Cerebellar cortex (tissue), 1 donor: ENCODE data around the gene FRAT2.
A peak's percentile ranks its signal among the peaks of the same experiment; 100 is the strongest.

Experiments used
- DNase-seq: peaks from one replicate; pipeline ENCODE4 v3.0.0-alpha.2; 2015; ENCODE audit warnings: low spot score

Gene FRAT2, protein sequence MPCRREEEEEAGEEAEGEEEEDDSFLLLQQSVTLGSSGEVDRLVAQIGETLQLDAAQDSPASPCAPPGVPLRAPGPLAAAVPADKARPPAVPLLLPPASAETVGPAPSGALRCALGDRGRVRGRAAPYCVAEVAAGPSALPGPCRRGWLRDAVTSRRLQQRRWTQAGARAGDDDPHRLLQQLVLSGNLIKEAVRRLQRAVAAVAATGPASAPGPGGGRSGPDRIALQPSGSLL

DNA sequence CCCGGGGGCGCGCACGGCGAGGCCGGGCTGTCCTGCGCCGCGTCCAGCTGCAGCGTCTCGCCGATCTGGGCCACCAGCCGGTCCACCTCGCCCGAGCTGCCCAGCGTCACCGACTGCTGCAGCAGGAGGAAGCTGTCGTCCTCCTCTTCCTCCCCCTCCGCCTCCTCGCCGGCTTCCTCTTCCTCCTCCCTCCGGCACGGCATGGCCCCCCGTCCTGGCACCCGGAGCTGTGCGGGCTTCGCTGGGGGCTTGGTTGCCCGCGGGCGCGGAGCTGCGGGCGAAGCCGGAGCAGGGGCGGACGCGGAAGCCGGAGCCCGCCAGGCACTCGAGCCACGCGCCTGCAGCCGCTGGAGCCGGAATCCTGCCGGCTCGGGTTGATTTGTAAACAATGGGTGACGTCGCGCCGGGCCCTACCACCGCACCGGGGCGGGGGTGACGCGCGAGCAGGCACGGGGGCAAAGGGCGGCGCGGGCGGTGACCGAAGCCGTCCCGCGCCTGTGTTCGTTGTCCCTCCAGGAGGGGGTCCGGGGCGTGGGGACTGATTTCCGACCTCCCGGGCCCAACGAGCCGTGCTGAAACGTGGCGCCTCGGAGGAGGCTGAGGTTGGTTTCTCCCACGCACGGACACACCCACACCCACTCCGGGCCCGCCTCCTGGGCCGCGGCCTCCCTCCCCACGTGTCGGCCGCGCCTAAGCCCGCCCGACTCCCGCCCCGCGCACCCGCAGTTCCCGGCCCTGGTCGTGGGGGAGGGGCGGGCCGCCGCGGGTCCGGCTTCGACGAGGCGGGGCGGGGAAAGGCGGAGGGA is at the start of gene FRAT2:
TSS of gene FRAT2 (minus strand) at position 360 of the 806 bp plus-strand sequence. CDS start at position 203, 157 bp downstream.
- DNase-seq: peak; percentile 88

DNA sequence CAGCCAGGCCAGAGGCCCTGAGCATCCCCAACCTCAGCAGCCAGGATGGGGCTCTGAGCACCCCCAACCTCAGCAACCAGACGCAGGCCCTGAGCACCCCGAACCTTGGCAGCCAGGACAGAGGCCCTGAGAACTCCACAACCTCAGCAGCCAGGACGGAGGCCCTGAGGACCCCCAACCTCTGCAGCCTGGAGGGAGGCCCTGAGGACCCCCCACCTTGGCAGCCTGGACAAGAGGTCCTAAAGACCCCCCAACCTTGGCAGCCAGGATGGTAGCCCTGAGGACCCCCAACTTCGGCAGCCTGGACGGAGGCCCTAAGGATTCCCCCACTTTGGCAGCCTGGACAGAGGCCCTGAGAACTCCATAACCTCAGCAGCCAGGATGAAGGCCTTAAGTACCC is 49.6 kb upstream of the FRAT2 start:
- no peak for DNase-seq

DNA sequence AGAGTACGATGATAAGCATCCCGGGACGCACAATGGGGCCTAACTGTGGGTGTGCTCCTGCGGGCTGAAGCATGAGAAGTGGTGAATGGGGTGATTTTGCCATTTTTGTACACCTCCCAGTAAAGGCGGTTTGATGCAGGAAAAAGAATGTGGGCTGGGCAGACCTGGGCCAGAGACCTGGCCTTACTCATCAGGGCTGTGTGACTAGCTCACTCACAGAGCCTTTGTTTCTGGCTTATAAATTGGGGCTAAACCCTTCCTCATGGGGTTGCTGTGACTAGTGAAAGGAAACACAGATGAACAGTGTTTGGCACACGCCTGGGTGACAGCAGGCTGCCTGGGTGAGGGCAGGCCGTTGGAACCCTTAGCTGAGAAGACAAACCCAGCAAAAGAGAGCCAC is 48.6 kb upstream of the FRAT2 start:
- no peak for DNase-seq

DNA sequence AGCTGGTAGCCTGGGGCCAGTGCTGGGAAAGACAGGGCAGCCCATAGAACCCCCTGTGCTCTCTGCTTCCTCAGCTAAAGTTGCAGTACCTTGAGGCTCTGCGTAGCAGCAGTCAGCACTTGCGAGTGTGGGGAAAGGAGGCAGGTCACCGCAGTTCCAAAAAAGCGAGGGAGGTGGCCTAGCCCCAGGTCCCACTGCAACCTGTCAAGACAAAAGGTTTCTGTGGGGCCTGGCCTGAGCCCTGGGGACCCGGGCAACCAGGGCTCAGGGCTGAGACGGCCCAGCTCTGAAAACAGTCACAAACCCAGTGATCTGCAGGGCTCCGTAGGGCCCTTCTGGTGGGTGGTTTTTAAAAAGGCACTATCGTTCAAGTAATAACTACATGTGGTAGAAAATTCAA is 47.1 kb upstream of the FRAT2 start:
- DNase-seq: no peak

DNA sequence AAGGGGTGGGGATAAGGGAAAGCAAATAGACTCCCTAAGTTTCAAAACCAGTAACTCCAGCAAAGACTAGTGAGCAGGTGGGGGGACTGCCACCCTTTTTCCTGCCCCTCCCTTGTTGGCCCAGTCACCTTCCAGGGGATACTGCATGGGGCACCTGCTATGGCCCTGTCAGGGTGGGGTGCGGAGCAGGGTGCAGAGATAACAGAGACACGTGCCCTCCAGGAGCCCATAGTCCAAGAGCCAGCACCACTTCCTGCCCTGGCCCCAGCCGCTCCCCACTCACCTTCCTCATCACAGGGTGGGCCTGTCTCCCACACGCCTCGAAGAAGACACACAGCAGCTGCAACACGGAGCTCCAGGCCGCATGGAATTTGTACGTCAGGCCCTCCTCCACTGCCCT is 46.0 kb upstream of the FRAT2 start:
- DNase-seq: no peak

DNA sequence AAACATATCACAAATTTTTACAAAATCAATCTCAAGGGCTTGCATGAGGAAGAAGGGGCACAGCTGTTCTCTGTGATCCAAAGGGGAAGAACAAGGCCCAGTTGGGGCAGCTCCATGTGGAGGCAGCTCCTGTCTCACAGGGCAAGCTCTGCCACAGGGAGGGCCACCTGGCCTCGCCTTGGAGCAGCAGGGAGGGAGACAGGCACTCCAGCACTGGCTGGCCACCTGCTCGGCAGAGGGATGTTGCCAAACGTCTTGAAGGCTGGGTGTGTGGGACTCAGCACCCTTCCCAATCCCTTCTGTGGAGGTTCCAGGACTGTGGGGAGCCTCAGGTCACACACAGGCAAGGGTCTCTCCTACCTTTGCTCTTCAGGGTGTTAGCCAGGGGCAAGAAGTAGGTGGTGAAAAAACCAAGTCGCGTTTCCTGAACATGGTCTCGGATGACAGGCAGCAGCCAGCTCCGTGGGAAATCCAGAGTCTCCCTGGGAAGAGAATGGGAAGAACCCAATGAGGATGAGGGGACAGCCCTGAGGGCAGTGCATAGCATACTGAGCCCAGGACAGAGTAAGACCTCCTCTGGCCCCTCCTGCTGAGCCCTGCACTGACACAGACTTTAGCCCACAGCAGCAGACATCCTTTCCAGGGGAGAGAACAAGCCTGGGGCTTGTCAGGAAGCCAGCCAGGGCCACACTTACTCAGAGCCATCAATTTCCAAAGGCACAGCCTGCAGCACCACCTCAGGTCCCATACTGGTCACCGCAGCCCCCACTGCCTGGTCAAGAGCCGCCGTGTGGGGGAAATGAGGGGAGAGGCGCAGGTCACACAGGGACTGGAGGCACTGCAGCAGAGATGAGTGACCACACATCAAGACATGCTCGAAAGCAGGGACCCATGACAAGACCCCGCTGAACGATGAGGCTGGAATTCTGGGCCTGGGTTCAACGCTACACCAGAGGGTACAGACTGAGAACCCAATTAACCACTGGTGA is 44.7 kb upstream of the FRAT2 start:
- DNase-seq: peak; percentile 19

DNA sequence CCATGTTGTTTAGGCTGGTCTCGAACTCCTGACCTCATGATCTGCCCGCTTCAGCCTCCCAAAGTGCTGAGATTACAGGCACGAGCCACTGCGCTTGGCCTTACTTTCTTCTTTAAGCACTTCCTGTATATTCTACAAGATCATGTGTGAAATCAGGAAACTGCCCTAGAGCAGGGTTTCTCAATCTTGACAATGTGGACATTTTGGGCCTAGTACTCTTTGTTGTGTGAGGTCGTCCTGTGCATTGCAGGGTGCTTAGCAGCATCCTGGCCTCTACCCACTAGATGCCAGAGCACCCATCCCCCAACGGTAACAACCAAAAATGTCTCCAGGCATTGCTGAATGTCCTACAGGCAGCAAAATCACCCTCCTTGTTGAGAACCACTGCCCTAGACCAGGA is 41.9 kb upstream of the FRAT2 start:
- no peak for DNase-seq

DNA sequence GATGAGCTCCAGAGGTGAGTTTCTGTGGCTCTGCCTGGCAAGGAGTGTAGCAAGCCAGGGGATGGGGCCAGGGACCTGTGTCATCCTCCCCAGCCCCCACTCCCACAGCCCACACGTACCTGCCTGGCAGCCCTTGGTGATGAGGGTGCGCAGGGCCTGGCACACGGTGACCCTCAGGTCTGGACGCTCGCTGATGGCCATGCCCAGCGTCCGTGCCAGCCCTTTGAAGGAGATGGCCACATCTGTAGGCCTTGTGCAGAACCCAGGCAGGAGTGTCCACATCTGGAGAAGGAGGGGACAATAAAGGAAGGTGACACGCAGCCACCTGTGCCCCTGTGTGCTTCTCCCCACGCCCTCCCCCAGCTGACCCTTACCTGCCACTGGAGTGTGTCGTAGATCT is 38.9 kb upstream of the FRAT2 start:
- no peak for DNase-seq

DNA sequence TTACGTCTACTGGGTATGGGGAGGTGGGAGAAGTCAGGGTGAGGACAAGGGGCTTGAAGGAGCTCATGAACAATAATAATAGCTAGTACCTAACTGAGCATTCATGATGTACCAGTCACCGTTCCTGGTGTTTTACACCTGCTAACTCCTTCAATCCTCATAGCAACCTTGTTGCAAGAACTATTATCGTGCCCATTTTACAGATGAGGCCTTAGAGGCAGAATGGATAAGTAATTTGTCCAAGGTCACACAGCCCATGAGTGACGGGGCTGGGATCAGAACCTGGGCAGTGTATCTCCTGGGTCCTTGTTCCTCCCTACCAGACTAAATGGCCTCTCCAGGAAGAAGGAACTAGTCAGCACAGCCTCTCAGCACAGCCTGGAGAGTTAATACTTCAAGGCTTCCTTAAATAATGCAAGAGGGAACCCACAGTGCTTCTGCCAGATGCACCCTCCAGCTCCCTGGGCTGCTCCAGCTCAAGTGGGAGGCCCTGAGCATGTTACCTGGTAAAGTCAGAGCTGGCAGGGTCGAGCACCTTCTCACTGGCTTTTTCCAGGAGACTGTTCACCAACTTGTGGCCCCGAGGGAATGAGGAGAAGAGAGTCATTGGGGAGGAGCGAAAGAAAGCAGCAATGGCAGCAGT is 37.8 kb upstream of the FRAT2 start:
- DNase-seq: no peak

DNA sequence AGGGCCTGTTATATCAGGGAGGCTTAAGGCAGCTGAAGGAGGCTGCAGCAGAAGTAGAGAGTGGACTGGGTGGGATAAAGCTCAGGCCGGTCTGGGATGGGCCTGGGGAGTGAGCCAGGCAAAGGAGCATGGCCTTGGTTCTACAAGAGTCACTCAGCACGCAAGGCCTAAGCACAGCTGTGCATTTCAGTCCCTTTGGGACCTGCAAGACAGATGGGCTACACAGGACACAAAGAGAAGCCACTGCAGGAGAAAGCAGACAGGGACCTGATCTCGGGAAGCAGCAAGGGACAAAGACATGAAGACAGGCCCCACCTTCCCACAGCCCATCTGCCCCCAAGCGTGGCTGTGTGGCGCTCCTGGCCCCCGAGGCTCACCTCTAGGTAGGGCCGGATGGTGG is 37.2 kb upstream of the FRAT2 start:
- DNase-seq: no peak

DNA sequence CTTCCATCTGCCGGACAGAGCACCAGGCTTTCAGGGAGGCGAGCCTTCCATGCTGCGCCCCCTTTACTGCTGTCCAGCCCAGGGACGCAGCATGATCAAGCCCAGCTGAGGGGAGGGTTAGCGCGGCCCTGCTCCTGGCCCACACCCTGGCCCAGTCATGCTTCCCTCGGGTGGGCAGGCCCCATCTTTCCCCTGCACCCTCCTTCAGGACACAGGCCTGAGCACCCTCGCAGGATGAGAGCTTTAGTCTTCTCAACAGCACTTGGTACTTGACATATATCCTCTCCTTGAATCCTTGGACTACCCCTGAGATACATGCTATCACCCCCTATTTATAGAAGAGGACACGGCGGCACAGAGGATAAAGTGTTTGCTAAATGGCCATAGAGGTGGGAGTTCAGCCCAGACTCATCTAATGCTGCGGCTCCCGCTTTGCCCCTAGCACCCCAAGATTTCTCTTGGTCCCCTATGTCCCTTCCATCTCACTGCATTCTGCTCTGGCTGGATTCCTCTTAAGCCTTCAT is 32.7 kb upstream of the FRAT2 start:
- DNase-seq: no peak

DNA sequence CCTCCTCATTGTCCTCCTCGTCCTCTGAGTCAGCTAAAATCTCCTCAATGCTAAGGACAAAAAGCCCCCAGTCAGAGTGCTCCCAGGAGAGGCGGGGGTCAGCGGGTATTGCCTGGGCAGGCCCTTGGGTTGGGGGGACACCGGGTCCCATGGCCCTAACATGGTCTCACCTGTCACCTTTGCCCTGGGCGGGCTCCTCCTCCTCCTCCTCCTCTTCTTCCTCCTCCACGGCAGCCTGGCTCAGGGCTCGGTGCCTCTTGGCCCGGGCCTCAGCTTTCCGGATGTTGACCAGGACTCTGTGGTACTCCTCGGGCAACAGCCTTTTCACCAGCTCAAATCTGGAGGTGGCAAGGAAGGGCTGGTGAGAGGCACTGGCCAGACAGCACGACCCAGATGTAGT is 32.0 kb upstream of the FRAT2 start:
- DNase-seq: no peak

DNA sequence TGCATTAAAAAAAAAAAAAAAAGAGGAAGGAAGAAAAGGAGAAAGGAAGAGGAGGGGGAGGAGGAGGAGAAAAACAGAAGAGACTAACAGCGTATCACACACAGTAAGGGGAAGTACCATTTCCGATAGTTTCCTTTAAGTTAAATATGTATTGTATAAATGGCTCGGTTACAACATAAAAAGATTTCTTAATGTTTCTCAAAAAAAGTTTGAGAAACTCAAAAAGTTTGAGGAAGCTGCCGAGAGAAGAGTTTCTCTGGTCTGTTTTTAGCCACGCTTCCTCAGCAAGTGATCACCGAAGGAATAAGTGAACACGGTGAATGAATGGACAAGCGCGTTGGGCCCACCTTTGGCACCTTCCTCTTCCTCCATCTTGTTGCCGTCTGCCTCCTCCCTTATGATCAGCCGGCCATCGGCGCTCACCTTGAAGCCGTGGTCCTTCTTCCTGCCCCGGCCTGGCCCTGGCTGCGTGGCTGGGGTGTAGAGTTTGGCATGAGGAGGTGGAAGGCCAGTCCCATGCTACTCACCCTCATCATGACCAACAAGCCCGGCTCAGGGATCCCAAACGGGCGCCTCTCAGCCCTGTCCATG is 31.3 kb upstream of the FRAT2 start:
- no peak for DNase-seq

DNA sequence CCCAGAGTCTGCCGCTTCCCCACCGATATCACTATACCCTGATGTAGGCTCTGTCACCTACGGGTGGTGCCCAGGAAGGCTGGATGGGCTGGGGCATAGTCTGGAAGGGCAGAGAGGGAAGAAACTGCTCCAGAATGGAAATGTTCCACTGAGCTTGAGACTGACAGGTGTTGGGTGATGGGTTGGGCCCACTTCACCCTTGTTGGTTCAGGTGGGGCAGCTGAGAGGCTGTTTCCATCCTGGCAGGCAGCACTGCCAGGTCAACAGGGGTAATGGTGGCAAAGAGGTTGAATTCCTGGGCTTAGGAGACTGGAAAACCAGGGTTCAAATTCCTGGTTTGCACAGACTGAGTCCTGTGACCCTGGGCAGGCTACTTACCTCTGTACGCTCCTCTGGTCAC is 28.5 kb upstream of the FRAT2 start:
- DNase-seq: no peak

DNA sequence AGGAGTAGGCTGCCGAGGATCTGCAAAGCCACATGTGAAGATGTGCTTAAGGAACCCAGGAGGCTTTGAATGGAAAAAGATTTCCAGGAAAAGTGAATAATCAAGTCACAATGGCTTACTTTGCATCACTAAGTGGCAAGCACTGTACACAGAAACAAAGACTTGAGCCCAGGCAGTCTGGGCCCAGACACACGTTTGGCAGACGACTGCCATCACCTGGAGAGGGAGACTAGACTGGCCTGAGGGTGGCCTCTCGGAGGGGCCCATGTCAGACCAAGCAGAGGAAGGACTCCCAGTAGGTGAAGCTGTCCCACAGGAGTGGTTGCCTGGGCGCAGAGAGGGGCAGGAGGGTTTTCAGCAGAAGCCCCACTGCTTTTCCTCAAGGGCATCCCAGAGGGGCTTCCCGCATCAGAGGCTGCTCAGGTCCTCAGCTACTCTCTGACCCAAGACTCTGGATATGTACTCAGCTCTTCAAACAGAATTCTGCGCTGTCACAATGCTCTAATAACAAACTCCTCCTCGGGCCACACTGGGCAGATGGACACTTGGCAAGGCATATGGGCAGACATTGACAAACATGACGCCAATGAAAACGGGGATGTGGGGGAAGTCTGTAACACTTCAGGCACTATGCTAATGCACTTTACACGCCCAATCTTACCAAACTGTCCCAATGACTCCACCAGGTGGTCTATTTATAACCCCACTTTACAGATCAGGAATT is 27.9 kb upstream of the FRAT2 start:
- DNase-seq: no peak

DNA sequence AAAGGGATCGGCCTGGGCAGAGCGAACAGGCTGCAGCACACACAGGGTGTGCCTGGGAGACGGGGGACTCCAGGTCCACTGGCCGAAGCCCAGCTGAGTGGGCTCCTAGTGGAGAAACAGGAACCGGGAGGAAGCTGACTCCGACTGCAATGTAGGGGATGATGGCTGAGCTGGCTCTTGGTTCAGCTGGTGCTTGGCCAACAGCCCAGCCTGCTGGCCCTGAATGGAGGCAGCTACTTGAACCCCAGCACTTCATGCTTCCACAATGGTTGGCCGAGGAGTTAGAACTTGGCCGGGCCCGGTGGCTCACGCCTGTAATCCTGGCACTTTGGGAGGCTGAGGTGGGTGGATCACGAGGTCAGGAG is 27.0 kb upstream of the FRAT2 start:
- DNase-seq: no peak

DNA sequence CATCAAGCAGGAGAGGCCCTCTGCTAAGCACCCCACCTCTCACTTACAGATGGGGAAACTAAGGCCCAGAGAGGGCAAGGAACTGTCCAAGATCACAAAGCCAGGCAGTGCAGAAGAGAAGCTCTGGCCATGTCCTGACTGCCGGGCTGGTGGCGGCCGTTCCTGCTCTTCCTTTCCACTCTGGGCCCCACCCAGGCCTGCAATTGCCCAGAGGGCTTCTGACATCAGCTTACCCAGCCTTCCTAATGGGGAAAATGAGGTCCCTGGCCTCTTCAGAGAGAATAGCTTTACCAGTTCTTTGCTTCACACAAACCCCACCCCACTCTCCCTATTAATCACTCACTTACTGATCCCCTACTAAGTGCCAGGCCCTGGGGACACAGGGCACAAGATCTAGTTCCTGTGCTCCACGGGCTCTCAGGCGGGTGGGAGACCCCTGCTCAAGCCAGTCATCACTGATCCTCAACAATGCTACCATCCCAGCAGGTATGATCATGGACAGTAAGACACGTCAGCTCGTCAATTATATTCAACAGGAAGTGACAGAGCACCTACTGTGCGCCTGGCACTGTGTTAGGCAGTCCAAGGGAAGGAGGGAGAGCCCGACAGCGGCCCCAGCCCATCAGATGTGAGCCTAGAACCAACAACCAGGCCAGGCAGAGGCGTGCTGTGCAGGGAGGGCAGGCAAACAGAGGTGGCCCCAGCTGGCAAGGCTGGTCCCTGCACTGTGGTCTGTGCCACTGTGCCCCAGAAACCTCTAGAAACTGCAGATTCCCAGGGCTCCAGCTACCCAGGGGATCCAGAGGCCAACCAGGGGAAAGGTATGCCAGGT is 26.4 kb upstream of the FRAT2 start:
- DNase-seq: no peak

DNA sequence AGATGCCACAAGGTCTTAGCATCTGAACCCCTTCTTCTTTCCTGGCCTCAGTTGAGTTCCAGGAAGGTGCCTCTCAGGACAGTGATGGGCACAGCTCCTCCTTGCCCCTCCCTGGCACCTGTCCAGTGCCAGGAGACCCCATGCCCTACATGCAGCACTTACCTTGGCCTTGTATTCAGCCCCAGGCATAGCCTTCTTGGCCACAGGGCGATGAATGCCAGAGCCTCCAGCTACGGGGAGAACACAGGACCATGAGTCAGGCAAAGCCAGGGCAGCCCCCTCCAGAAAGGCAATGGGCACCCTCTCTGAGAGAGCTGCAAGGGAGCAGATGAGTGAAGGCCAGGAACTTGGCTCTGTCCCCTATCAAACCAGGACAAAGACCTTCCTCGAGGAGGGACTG is 24.3 kb upstream of the FRAT2 start:
- DNase-seq: no peak

DNA sequence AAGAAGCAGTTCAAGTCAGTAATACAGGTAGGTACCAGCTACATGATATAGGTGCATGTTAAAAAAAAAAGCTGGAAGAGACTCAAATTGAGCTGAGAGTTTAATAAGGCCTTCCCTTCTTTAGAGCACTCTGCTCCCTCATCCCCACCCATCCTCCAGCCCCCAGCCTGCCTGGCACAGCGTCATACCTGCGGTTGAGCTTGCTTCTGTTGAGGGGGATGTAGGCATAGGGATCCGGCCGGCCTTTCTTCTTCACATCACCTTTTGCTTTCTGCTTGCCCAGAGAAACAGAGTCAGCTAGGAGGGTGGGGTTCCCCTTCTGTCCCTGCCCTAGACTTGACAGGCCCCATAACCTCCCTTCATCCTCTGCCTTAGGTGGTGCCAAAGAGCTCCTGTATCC is 23.8 kb upstream of the FRAT2 start:
- no peak for DNase-seq

DNA sequence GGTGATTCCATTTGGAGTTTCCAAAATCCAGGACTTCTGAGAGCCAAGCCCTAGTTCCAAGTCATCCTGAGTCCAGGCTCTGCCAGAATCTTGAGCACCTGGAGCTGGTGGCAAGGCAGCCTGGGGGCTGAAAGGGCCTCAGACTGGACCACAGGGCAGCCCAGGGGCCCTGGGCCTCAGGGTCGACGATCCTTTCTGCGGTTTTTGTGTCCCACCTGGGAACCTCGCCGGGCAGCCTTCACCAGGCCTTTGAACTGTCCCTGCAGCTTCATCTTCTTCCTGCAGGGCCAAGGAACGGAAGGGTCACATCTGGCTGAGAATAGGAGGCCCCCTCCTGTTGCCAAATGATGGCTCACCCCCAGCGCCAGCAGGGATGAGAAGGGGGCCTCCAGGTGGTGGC is 22.4 kb upstream of the FRAT2 start:
- DNase-seq: no peak
